Measurements from ENCODE around the gene AGO3. TPM values are rescaled to one million over a fixed set of nuclear protein-coding genes. Genes with fewer than 3 reads are reported as not detected.

Gene AGO3
- total and polyA plus RNA-seq, 7 donors: 2.2 to 17.6 (median 10.4) TPM

GRCh38 chr1:36081926-36082485 lies 151.1 kb downstream of the AGO3 start:
- DNase-seq (no peak), ATAC-seq (no peak)
- intact Hi-C loops (cut with DNase I): no loop called here
- Histone ChIP-seq H3K4me3 (no peak overlapping the region), H3K27me3 (ENCODE audit: insufficient read depth in 3 of 3, low read length in 2 of 3) (peaks cover 0 to 56% (median 4%) of the 10 kb centered on the region in 3 donors), H3K9me3 (no peaks in the 10 kb centered on the region), H3K27ac (no peak overlapping the region), H3K4me1 (peaks cover 4% of the 10 kb centered on the region), H3K36me3 (ENCODE audit: insufficient read depth in 1 of 2, low read depth in 1 of 2) (no peaks in the 10 kb centered on the region)
- 48 to 58% (median 54%) methylated on average over 3 of the region's 3 CpGs for WGBS, 3 donors
- no peak for TF ChIP-seq CTCF (IDR thresholded peaks at IDR 0.05)

DNA sequence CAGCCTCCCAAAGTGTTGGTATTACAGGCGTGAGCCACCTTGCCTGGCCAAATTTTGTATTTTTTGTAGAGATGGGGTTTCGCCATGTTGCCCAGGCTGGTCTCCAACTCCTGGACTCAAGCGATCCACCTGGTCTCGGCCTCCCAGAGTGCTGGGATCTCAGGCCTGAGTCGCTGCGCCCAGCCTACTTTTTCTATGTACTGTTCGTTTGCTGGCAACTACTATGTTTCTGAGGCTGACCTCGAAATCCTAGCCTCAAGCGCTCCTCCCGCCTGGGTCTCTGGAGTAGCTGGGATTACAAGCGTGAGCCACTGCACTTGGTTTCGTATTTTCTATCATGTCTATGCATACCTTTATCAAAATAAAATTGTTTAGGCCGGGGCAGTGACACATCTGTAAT lies 152.3 kb downstream of the AGO3 start:
- intact Hi-C loops (cut with DNase I): no loop called here
- 84 to 91% (median 86%) methylated on average over 13 of the region's 13 CpGs for WGBS, 3 donors
- Histone ChIP-seq H3K27me3 (ENCODE audit: insufficient read depth in 3 of 3, low read length in 2 of 3) (peaks cover 0 to 56% (median 4%) of the 10 kb centered on the region in 3 donors), H3K4me1 (peaks cover 4% of the 10 kb centered on the region), H3K27ac (no peak overlapping the region), H3K36me3 (ENCODE audit: insufficient read depth in 1 of 2, low read depth in 1 of 2) (no peaks in the 10 kb centered on the region), H3K9me3 (no peaks in the 10 kb centered on the region), H3K4me3 (no peak overlapping the region)
- ATAC-seq: no peak
- no peak for TF ChIP-seq CTCF (IDR thresholded peaks at IDR 0.05)
- DNase-seq: no peak

- ATAC-seq (no peak), DNase-seq (no peak)
- TF ChIP-seq CTCF (IDR thresholded peaks at IDR 0.05): no peak
- 13 to 18% (median 18%) methylated on average over 45 to 59 of the region's 59 CpGs for WGBS, 3 donors
- peak within 1 kb of the TSS; percentile 58 for H3K4me3 ChIP-seq
- no peaks in the 10 kb centered on the region for H3K36me3 ChIP-seq (ENCODE audit: insufficient read depth in 1 of 2, low read depth in 1 of 2)
- intact Hi-C loops (cut with DNase I): no loop called here
- no peaks in the 10 kb centered on the region for H3K9me3 ChIP-seq
- no peak within 1 kb of the TSS for H3K27ac ChIP-seq
- H3K4me1 ChIP-seq: peaks cover 4% of the 10 kb centered on the region
- peaks cover 0 to 54% (median 4%) of the 10 kb centered on the region in 3 donors for H3K27me3 ChIP-seq (ENCODE audit: insufficient read depth in 3 of 3, low read length in 2 of 3)
These were observed 153.0 kb downstream of the AGO3 start, which contains the start of gene TEKT2 for GRCh38 chr1:36083635-36084496. TSS of gene TEKT2 (plus strand) at chr1:36084094. CDS start at chr1:36084922, 828 bp downstream.

DNA sequence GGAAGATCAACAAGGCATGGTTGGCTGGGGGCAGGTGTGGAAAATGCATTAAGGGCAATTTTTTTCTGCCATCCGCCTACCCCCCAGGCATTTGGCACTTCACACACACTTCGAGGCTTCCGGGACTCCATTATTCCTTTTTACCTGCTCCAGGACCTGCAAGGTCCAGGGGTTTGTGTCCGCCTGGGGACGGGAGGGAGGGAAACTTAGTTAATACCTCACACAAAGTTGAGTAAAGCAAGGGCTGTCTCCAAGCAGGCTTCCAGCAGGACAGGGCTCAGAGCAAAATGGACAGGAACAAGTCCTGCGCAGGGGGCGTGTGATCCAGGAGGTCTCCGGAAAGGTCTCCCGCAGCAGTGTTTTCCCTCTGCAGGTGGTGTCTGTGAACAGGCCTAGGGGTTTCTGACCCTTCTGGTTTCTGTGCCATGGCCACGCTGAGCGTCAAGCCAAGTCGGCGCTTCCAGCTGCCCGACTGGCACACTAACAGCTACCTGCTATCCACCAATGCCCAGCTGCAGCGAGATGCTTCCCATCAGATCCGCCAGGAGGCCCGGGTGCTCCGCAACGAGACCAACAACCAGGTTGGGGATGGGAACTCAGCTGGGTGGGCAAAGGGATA lies 153.7 kb downstream of the AGO3 start:
- intact Hi-C loops (cut with DNase I): no loop called here
- WGBS, 3 donors: 19 to 25% (median 22%) methylated on average over 19 of the region's 19 CpGs
- Histone ChIP-seq H3K27ac (no peak overlapping the region), H3K4me1 (peaks cover 6% of the 10 kb centered on the region), H3K27me3 (ENCODE audit: insufficient read depth in 3 of 3, low read length in 2 of 3) (peaks cover 0 to 46% (median 4%) of the 10 kb centered on the region in 3 donors), H3K9me3 (no peaks in the 10 kb centered on the region), H3K36me3 (ENCODE audit: insufficient read depth in 1 of 2, low read depth in 1 of 2) (no peaks in the 10 kb centered on the region), H3K4me3 (peak overlapping the region; percentile 58)
- ATAC-seq (no peak), DNase-seq (no peak)
- no peak for TF ChIP-seq CTCF (IDR thresholded peaks at IDR 0.05)
